Measurements from ENCODE around the gene BNC2.

BNC2 gene

GRCh38 chr9:16543686-16544085, 326.8 kb downstream of the BNC2 start:
- no peak overlapping the region for H2BK120ac ChIP-seq (ENCODE audit: low read depth, low read length)
- H3K4me1 ChIP-seq (ENCODE audit: control insufficient read depth in 2 of 2, insufficient read depth in 1 of 2, low read depth in 1 of 2, low read length in 2 of 2): peaks cover 5 to 8% of the 10 kb centered on the region in 2 donors
- H3K79me1 ChIP-seq (ENCODE audit: low read depth, low read length): no peaks in the 10 kb centered on the region
- H3K9me3 ChIP-seq (replicated peaks in 1 of 2; ENCODE audit: control insufficient read depth in 2 of 2, insufficient read depth in 1 of 2, low read depth in 1 of 2, low read length in 2 of 2): no peaks in the 10 kb centered on the region
- H3K27me3 ChIP-seq (ENCODE audit: control insufficient read depth in 3 of 3, insufficient read depth in 3 of 3, low read depth in 1 of 3, low read length in 3 of 3): no peaks in the 10 kb centered on the region
- no peaks in the 10 kb centered on the region for H3K36me3 ChIP-seq (replicated peaks in 1 of 2; ENCODE audit: control insufficient read depth in 2 of 2, insufficient read depth in 2 of 2, low read length in 2 of 2)
- H3K4ac ChIP-seq (ENCODE audit: low read length): no peak overlapping the region
- H2BK5ac ChIP-seq (ENCODE audit: low read length): no peak overlapping the region
- no peak overlapping the region for H2AK5ac ChIP-seq (ENCODE audit: low read depth, low read length)
- no peak overlapping the region for H3K27ac ChIP-seq (replicated peaks; ENCODE audit: low read length)
- H4K91ac ChIP-seq (ENCODE audit: low read depth, low read length, poor library complexity): no peak overlapping the region
- WGBS, 2 donors (ENCODE audit: extremely low coverage in 2 of 2, insufficient read length in 2 of 2, insufficient replicate concordance in 1 of 2): no CpG with 5 or more reads among the region's 3 CpGs
- H4K8ac ChIP-seq (ENCODE audit: low read depth, low read length): no peak overlapping the region
- H3K4me3 ChIP-seq (ENCODE audit: low read length in 2 of 2): no peak overlapping the region
- H2BK15ac ChIP-seq (ENCODE audit: low read length): no peak overlapping the region
- no peak overlapping the region for H3K4me2 ChIP-seq (ENCODE audit: insufficient read depth, low read length, poor library complexity, severe bottlenecking)
- no peak overlapping the region for H3K14ac ChIP-seq (ENCODE audit: low read length)
- H2AFZ ChIP-seq (ENCODE audit: low read length): no peak overlapping the region
- H3K9ac ChIP-seq (ENCODE audit: low read depth, low read length, poor library complexity): no peak overlapping the region
- H2BK12ac ChIP-seq (ENCODE audit: low read length): no peak overlapping the region
- no peak for DNase-seq (ENCODE audit: low spot score)
- H3K18ac ChIP-seq (ENCODE audit: low read length): no peak overlapping the region
- H3K23ac ChIP-seq (ENCODE audit: low read depth, low read length, poor library complexity): no peak overlapping the region

GRCh38 chr9:16543225-16543624, 327.2 kb downstream of the BNC2 start:
- Histone ChIP-seq H2BK120ac (ENCODE audit: low read depth, low read length) (no peak overlapping the region), H2BK12ac (ENCODE audit: low read length) (no peak overlapping the region), H3K79me1 (ENCODE audit: low read depth, low read length) (no peaks in the 10 kb centered on the region), H2BK15ac (ENCODE audit: low read length) (no peak overlapping the region), H3K36me3 (replicated peaks in 1 of 2; ENCODE audit: control insufficient read depth in 2 of 2, insufficient read depth in 2 of 2, low read length in 2 of 2) (no peaks in the 10 kb centered on the region), H2AFZ (ENCODE audit: low read length) (no peak overlapping the region), H3K23ac (ENCODE audit: low read depth, low read length, poor library complexity) (no peak overlapping the region), H3K4ac (ENCODE audit: low read length) (no peak overlapping the region), H4K91ac (ENCODE audit: low read depth, low read length, poor library complexity) (no peak overlapping the region), H3K4me1 (ENCODE audit: control insufficient read depth in 2 of 2, insufficient read depth in 1 of 2, low read depth in 1 of 2, low read length in 2 of 2) (peaks cover 5 to 8% of the 10 kb centered on the region in 2 donors), H3K18ac (ENCODE audit: low read length) (no peak overlapping the region), H3K4me2 (ENCODE audit: insufficient read depth, low read length, poor library complexity, severe bottlenecking) (no peak overlapping the region), H3K27ac (replicated peaks; ENCODE audit: low read length) (no peak overlapping the region), H3K14ac (ENCODE audit: low read length) (no peak overlapping the region), H2BK5ac (ENCODE audit: low read length) (no peak overlapping the region), H4K8ac (ENCODE audit: low read depth, low read length) (no peak overlapping the region), H3K4me3 (ENCODE audit: low read length in 2 of 2) (no peak overlapping the region), H2AK5ac (ENCODE audit: low read depth, low read length) (no peak overlapping the region), H3K9ac (ENCODE audit: low read depth, low read length, poor library complexity) (no peak overlapping the region), H3K27me3 (ENCODE audit: control insufficient read depth in 3 of 3, insufficient read depth in 3 of 3, low read depth in 1 of 3, low read length in 3 of 3) (no peaks in the 10 kb centered on the region), H3K9me3 (replicated peaks in 1 of 2; ENCODE audit: control insufficient read depth in 2 of 2, insufficient read depth in 1 of 2, low read depth in 1 of 2, low read length in 2 of 2) (no peaks in the 10 kb centered on the region)
- WGBS, 2 donors (ENCODE audit: extremely low coverage in 2 of 2, insufficient read length in 2 of 2, insufficient replicate concordance in 1 of 2): no CpG with 5 or more reads among the region's 3 CpGs
- DNase-seq (ENCODE audit: low spot score): no peak

GRCh38 chr9:16542290-16542689, 328.2 kb downstream of the BNC2 start:
- Histone ChIP-seq H3K4me2 (ENCODE audit: insufficient read depth, low read length, poor library complexity, severe bottlenecking) (no peak overlapping the region), H3K79me1 (ENCODE audit: low read depth, low read length) (no peaks in the 10 kb centered on the region), H4K91ac (ENCODE audit: low read depth, low read length, poor library complexity) (no peak overlapping the region), H3K36me3 (replicated peaks in 1 of 2; ENCODE audit: control insufficient read depth in 2 of 2, insufficient read depth in 2 of 2, low read length in 2 of 2) (no peaks in the 10 kb centered on the region), H3K23ac (ENCODE audit: low read depth, low read length, poor library complexity) (no peak overlapping the region), H3K4me3 (ENCODE audit: low read length in 2 of 2) (no peak overlapping the region), H2BK5ac (ENCODE audit: low read length) (no peak overlapping the region), H2AFZ (ENCODE audit: low read length) (no peak overlapping the region), H3K18ac (ENCODE audit: low read length) (no peak overlapping the region), H3K4me1 (ENCODE audit: control insufficient read depth in 2 of 2, insufficient read depth in 1 of 2, low read depth in 1 of 2, low read length in 2 of 2) (peaks cover 5 to 8% of the 10 kb centered on the region in 2 donors), H2BK120ac (ENCODE audit: low read depth, low read length) (no peak overlapping the region), H2BK15ac (ENCODE audit: low read length) (no peak overlapping the region), H3K27ac (replicated peaks; ENCODE audit: low read length) (no peak overlapping the region), H3K14ac (ENCODE audit: low read length) (no peak overlapping the region), H2AK5ac (ENCODE audit: low read depth, low read length) (no peak overlapping the region), H3K4ac (ENCODE audit: low read length) (no peak overlapping the region), H2BK12ac (ENCODE audit: low read length) (no peak overlapping the region), H4K8ac (ENCODE audit: low read depth, low read length) (no peak overlapping the region), H3K9me3 (replicated peaks in 1 of 2; ENCODE audit: control insufficient read depth in 2 of 2, insufficient read depth in 1 of 2, low read depth in 1 of 2, low read length in 2 of 2) (no peaks in the 10 kb centered on the region), H3K9ac (ENCODE audit: low read depth, low read length, poor library complexity) (no peak overlapping the region), H3K27me3 (ENCODE audit: control insufficient read depth in 3 of 3, insufficient read depth in 3 of 3, low read depth in 1 of 3, low read length in 3 of 3) (no peaks in the 10 kb centered on the region)
- no CpG with 5 or more reads among the region's 1 CpG for WGBS, 2 donors (ENCODE audit: extremely low coverage in 2 of 2, insufficient read length in 2 of 2, insufficient replicate concordance in 1 of 2)
- no peak for DNase-seq (ENCODE audit: low spot score)

- no peak overlapping the region for H2BK120ac ChIP-seq (ENCODE audit: low read depth, low read length)
- no peaks in the 10 kb centered on the region for H3K9me3 ChIP-seq (replicated peaks in 1 of 2; ENCODE audit: control insufficient read depth in 2 of 2, insufficient read depth in 1 of 2, low read depth in 1 of 2, low read length in 2 of 2)
- H3K27me3 ChIP-seq (ENCODE audit: control insufficient read depth in 3 of 3, insufficient read depth in 3 of 3, low read depth in 1 of 3, low read length in 3 of 3): no peaks in the 10 kb centered on the region
- H3K23ac ChIP-seq (ENCODE audit: low read depth, low read length, poor library complexity): no peak overlapping the region
- H3K4me1 ChIP-seq (ENCODE audit: control insufficient read depth in 2 of 2, insufficient read depth in 1 of 2, low read depth in 1 of 2, low read length in 2 of 2): peaks cover 5 to 8% of the 10 kb centered on the region in 2 donors
- no peak overlapping the region for H2BK5ac ChIP-seq (ENCODE audit: low read length)
- H4K8ac ChIP-seq (ENCODE audit: low read depth, low read length): no peak overlapping the region
- H2BK15ac ChIP-seq (ENCODE audit: low read length): no peak overlapping the region
- no peaks in the 10 kb centered on the region for H3K79me1 ChIP-seq (ENCODE audit: low read depth, low read length)
- H2AK5ac ChIP-seq (ENCODE audit: low read depth, low read length): no peak overlapping the region
- H3K27ac ChIP-seq (replicated peaks; ENCODE audit: low read length): no peak overlapping the region
- H4K91ac ChIP-seq (ENCODE audit: low read depth, low read length, poor library complexity): no peak overlapping the region
- H3K4ac ChIP-seq (ENCODE audit: low read length): no peak overlapping the region
- no peak overlapping the region for H3K14ac ChIP-seq (ENCODE audit: low read length)
- WGBS, 2 donors (ENCODE audit: extremely low coverage in 2 of 2, insufficient read length in 2 of 2, insufficient replicate concordance in 1 of 2): no CpG with 5 or more reads among the region's 7 CpGs
- no peak overlapping the region for H3K4me2 ChIP-seq (ENCODE audit: insufficient read depth, low read length, poor library complexity, severe bottlenecking)
- H3K9ac ChIP-seq (ENCODE audit: low read depth, low read length, poor library complexity): no peak overlapping the region
- H2AFZ ChIP-seq (ENCODE audit: low read length): peak overlapping the region; percentile 26
- H3K36me3 ChIP-seq (replicated peaks in 1 of 2; ENCODE audit: control insufficient read depth in 2 of 2, insufficient read depth in 2 of 2, low read length in 2 of 2): no peaks in the 10 kb centered on the region
- H3K18ac ChIP-seq (ENCODE audit: low read length): no peak overlapping the region
- no peak for DNase-seq (ENCODE audit: low spot score)
- no peak overlapping the region for H3K4me3 ChIP-seq (ENCODE audit: low read length in 2 of 2)
- H2BK12ac ChIP-seq (ENCODE audit: low read length): no peak overlapping the region
These were observed 329.5 kb downstream of the BNC2 start for GRCh38 chr9:16540743-16541613.
